Body of pancreas (tissue), 4 donors: Measurements from ENCODE around the gene TESMIN. TPM values are rescaled to one million over a fixed set of nuclear protein-coding genes. Genes with fewer than 3 reads are reported as not detected.

Experiments
- ATAC-seq: fragments of 150-250 bp; one replicate; pipeline ENCODE4 v1.9.1; 2016
- DNase-seq, 4 donors: peaks; one replicate each; pipeline ENCODE4 v3.0.0-alpha.2; 2019
- H3K27ac ChIP-seq, 4 donors: fragments of 200-600 bp; sonication (generic); 1 replicate in 3 of 4; 2 replicates in 1 of 4; pipeline versions ENCODE4 v1.5.1 to v1.6.1; 2016 to 2019; ENCODE audit warnings: mild to moderate bottlenecking in 1 of 4, mixed read lengths in 1 of 4, moderate library complexity in 1 of 4
- H3K27me3 ChIP-seq, 2 donors: fragments of 200-600 bp; sonication (generic); one replicate each; pipeline ENCODE4 v1.6.0; 2016; ENCODE audit warnings: mild to moderate bottlenecking in 1 of 2
- H3K36me3 ChIP-seq, 2 donors: fragments of 200-600 bp; sonication (generic); replicated peaks in 1 of 2; 2 replicates each; pipeline ENCODE4 v1.5.1; 2016; ENCODE audit warnings: low read depth in 2 of 2; ENCODE audit not compliant: insufficient read depth in 1 of 2
- H3K4me1 ChIP-seq: fragments of 200-600 bp; sonication (generic); one replicate; pipeline ENCODE4 v1.6.0; 2016
- H3K4me3 ChIP-seq, 2 donors: fragments of 200-600 bp; sonication (generic); 1 replicate in 1 of 2; 2 replicates in 1 of 2; pipeline ENCODE4 v1.5.1; 2016 to 2019
- H3K9me3 ChIP-seq, 3 donors: fragments of 200-600 bp; sonication (generic); 1 replicate in 2 of 3; 2 replicates in 1 of 3; pipeline ENCODE4 v1.5.1; 2016
- POLR2A ChIP-seq, 3 donors: fragments of 450-650 bp; IDR thresholded peaks; one replicate each; pipeline ENCODE4 v1.6.1; 2016; ENCODE audit warnings: antibody characterized with exemption in 3 of 3, mild to moderate bottlenecking in 2 of 3
- WGBS, 2 donors: methylation state at CpG; one replicate each; pipeline ENCODE4 v1.1.5; 2017; 5-methylcytosine and 5-hydroxymethylcytosine counted together
- intact Hi-C: fragments of 100-400 bp; cut with DNase I; formaldehyde crosslinking; loops from one replicate; pipeline ENCODE4 v1.15.1; 2023
- total RNA-seq, 2 donors: library from RNA; depleted of rRNA; stranded (reverse); fragments of >200 nt; gene quantifications; one replicate each; pipeline ENCODE4 v1.1.0, GENCODE V29; 2016
- TF ChIP-seq, protein P1 (sequence below), 7 experiments: fragments of 450-650 bp in 4 of 7; fragments of 200-600 bp in 3 of 7; sonication (generic) in 3 of 7; IDR thresholded peaks; one replicate each; pipeline ENCODE4 v1.5.1; 2016 to 2019; ENCODE audit warnings: antibody characterized with exemption in 7 of 7

Gene TESMIN
- total RNA-seq, 2 donors from 2014 or later: 1.6 to 7.9 TPM

DNA sequence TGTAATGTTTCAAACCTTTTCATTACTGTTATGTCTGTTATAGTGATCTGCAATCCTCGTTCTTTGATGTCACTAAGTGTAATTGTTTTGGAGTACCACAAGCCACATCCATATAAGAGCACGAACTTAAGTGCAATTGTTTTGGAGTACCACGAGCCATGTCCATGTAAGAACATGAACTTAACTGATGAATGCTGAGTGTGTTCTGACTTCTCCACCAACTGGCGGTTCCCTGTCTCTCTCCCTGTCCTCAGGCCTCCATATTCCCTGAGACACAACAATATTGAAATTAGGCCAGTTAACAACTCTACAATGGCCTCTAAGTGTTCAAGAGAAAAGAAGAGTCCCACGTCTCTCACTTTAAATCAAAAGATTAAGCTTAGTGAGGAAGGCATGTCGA lies 23.5 kb downstream of the TESMIN start:
- DNase-seq (no peak), ATAC-seq (no peak)
- no peaks in the 10 kb centered on the region for H3K9me3 ChIP-seq
- no peak for TF ChIP-seq POLR2A (IDR thresholded peaks at IDR 0.05)
- TF ChIP-seq, protein P1, sequence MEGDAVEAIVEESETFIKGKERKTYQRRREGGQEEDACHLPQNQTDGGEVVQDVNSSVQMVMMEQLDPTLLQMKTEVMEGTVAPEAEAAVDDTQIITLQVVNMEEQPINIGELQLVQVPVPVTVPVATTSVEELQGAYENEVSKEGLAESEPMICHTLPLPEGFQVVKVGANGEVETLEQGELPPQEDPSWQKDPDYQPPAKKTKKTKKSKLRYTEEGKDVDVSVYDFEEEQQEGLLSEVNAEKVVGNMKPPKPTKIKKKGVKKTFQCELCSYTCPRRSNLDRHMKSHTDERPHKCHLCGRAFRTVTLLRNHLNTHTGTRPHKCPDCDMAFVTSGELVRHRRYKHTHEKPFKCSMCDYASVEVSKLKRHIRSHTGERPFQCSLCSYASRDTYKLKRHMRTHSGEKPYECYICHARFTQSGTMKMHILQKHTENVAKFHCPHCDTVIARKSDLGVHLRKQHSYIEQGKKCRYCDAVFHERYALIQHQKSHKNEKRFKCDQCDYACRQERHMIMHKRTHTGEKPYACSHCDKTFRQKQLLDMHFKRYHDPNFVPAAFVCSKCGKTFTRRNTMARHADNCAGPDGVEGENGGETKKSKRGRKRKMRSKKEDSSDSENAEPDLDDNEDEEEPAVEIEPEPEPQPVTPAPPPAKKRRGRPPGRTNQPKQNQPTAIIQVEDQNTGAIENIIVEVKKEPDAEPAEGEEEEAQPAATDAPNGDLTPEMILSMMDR (IDR thresholded peaks at IDR 0.05): no peak
- 70 to 79% methylated on average over 6 of the region's 6 CpGs for whole genome bisulfite sequencing, 2 donors
- no peaks in the 10 kb centered on the region for H3K36me3 ChIP-seq
- no peaks in the 10 kb centered on the region for H3K4me1 ChIP-seq
- H3K27me3 ChIP-seq: no peaks in the 10 kb centered on the region
- H3K27ac ChIP-seq: no peak overlapping the region
- H3K4me3 ChIP-seq: no peak overlapping the region
- intact Hi-C loops: no loop called here

DNA sequence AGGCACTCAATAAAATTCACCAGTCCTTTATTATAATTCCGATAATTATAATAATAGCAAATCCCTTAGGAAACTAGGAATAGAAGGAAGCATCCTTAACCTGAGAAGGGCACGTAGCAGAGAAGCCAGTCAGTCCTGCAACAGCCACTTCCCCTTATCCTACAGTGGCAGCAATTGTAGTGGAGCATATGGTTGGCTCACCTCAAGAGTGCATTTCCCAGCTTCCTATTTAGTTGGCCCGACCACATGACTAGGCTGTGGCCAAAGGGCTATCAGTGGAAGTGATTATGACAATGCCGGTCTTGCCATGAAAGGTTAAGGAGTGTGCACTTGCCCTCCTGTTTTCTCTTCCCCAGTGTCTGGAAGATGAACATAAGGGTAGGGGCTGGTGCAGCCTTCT lies 27.0 kb downstream of the TESMIN start:
- no peaks in the 10 kb centered on the region for H3K27me3 ChIP-seq
- H3K9me3 ChIP-seq: no peaks in the 10 kb centered on the region
- no peaks in the 10 kb centered on the region for H3K36me3 ChIP-seq
- ATAC-seq: no peak
- intact Hi-C loops: no loop called here
- no peak for TF ChIP-seq POLR2A (IDR thresholded peaks at IDR 0.05)
- TF ChIP-seq, protein P1 (IDR thresholded peaks at IDR 0.05): no peak
- no peak overlapping the region for H3K4me3 ChIP-seq
- H3K27ac ChIP-seq: no peak overlapping the region
- 69 to 80% methylated on average over 4 of the region's 4 CpGs for WGBS, 2 donors
- no peaks in the 10 kb centered on the region for H3K4me1 ChIP-seq
- no peak for DNase-seq

DNA sequence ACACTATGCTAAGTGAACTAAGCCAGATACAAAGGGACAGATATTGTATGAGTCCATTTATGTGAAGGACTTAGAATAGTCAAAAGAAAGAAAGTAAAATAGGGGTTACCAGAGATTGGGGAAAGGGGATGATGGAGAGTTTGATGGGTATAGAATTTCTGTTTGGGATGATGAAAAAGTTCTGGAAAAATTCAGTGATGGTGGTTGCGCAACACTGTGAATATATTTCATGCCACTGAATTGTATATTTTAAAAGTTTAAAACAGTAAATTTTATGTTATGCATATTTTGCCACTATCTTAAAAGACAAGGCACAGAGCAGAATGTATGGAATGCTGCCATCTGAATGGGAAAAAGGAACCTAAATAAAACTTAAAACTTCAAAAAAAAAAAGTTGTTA lies 29.2 kb downstream of the TESMIN start:
- H3K4me3 ChIP-seq: no peak overlapping the region
- ATAC-seq (no peak), DNase-seq (no peak)
- no peak overlapping the region for H3K27ac ChIP-seq
- intact Hi-C loops: no loop called here
- no peaks in the 10 kb centered on the region for H3K36me3 ChIP-seq
- H3K4me1 ChIP-seq: no peaks in the 10 kb centered on the region
- H3K9me3 ChIP-seq: no peaks in the 10 kb centered on the region
- TF ChIP-seq POLR2A (IDR thresholded peaks at IDR 0.05): no peak
- TF ChIP-seq, protein P1 (IDR thresholded peaks at IDR 0.05): no peak
- H3K27me3 ChIP-seq: no peaks in the 10 kb centered on the region
- WGBS, 2 donors: 97 to 98% methylated on average over 1 of the region's 1 CpG

DNA sequence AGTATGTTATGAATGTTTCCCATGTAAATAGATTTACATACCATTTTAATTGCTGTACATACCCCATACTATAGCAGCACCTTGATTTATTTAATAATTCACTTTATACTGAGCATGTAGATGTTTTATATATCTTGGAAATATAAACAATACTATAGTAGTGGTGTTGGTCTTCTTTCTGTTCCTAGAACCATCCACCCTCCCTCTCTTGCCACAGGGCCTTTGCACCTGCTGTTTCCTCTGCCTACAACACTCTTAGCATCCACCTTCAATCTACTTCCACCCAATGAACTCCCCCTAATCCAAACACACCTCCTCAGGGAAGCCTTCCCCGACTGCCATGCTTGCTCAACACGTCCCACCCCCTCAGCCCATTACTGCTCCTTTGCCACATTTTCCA lies 30.2 kb downstream of the TESMIN start:
- no peaks in the 10 kb centered on the region for H3K9me3 ChIP-seq
- WGBS, 2 donors: 89 to 91% methylated on average over 2 of the region's 2 CpGs
- TF ChIP-seq POLR2A (IDR thresholded peaks at IDR 0.05): no peak
- TF ChIP-seq, protein P1 (IDR thresholded peaks at IDR 0.05): no peak
- no peaks in the 10 kb centered on the region for H3K27me3 ChIP-seq
- H3K4me3 ChIP-seq: no peak overlapping the region
- no peak for ATAC-seq
- no peaks in the 10 kb centered on the region for H3K4me1 ChIP-seq
- H3K36me3 ChIP-seq: no peaks in the 10 kb centered on the region
- intact Hi-C loops: no loop called here
- H3K27ac ChIP-seq: no peak overlapping the region
- DNase-seq: no peak

DNA sequence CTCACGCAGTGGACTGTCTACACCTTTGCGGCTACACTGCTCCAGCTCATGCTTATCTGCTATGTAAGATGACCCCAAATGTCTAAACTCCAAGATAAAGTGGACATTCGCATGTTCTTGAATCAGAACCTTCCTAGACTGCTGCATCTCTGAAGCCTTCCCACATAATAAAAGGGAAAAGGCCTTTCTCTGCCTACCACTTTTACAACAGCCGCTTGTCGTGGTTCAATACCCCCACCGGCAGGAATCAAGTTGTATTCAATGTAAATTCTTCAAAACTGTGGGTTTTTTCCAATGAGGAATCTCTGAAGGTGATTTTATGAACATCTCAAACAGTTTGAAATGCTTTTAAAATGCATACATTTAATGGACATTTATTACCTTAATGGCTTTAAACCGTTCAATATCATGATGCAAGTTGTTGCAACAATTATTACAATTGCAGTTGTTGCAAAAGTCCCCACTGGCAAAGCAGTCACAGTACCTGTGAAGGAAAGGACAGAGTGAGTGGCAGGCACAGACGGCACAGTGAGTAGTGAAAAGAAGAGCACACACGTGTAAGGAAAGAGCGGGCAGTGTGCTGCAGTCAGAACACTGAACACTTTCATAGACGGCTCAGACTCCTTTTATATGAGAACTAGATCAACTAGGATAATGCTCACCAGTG lies 35.7 kb downstream of the TESMIN start:
- intact Hi-C loops: no loop called here
- TF ChIP-seq, protein P1 (IDR thresholded peaks at IDR 0.05): no peak
- TF ChIP-seq POLR2A (IDR thresholded peaks at IDR 0.05): no peak
- Histone ChIP-seq H3K36me3 (no peaks in the 10 kb centered on the region), H3K27ac (no peak overlapping the region), H3K4me3 (no peak overlapping the region), H3K4me1 (no peaks in the 10 kb centered on the region), H3K9me3 (no peaks in the 10 kb centered on the region), H3K27me3 (no peaks in the 10 kb centered on the region)
- no peak for DNase-seq
- no peak for ATAC-seq
- WGBS, 2 donors: 89 to 92% methylated on average over 11 of the region's 11 CpGs
